ENCODE data around the gene CYGB.
"Not testable (repeated sequence)": the region's sequence is repeated elsewhere in the genome, so short reads cannot be mapped to it uniquely, and the experiment has no call there.

The CYGB gene

GRCh38 chr17:76535788-76536510 lies 1.6 kb downstream of the CYGB start:
- no peak for DNase-seq

GRCh38 chr17:76534831-76535732 lies 2.4 kb downstream of the CYGB start:
- no peak for DNase-seq

DNA sequence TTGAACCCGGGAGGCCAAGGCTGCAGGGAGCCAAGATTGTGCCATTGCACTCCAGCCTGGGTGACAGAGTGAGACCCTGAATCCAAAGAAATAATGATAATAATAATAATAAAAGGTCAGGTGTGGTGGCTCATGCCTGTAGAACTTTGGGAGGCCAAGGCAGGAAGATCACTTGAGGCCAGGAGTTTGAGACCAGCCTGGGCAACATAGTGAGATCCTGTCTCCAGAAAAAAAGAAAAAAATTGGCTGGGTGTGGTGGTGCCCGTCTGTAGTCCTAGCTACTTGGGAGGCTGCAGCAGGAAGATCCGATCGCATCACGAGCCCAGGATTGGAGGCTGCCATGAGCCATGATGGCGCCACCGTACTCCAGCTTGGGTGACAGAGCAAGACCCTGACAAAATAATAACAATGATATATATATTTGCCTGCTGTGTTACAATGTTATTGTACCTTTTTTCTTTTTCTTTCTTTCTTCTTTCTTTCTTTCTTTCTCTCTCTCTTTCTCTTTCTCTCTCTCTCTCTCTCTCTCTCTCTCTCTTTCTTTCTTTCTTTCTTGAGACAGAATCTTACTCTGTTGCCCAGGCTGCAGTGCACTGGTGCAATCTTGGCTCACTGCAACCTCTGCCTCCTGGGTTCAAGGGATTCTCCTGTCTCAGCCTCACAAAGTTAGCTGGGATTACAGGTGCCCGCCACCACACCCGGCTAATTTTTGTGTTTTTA lies 3.7 kb downstream of the CYGB start:
- DNase-seq: not testable (repeated sequence)

DNA sequence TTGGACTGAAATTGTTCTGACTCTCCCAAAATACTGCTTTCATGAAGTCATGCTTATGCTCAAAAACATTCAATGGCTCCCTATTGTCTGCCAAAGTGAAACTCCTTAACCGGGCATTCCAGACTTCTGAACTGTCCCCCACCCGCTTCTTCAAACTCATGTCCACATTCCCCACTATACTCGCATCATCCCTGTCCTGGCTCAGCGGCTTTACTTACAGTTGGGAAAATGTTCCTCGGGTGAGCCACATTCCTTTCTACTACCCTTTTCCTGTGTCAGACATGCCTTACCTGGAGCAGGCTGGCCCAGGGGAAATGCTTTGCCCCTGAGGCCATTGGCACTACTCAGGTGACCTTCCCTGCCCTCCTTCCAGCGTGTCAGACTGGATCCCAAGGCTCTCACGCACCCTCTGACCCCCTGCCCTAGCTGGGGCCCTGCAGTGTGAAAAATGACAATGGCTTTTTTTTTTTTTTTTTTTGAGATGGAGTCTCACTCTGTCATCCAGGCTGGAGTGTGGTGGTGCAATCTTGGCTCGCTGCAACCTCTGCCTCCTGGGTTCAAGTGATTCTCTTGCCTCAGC lies 5.3 kb downstream of the CYGB start:
- no peak for DNase-seq

- no peak for DNase-seq
These were observed 5.9 kb downstream of the CYGB start for GRCh38 chr17:76531486-76532038.

- no peak for DNase-seq
These were observed 6.6 kb downstream of the CYGB start for GRCh38 chr17:76530811-76531485.

GRCh38 chr17:76530095-76530723 lies 7.3 kb downstream of the CYGB start:
- no peak for DNase-seq

DNA sequence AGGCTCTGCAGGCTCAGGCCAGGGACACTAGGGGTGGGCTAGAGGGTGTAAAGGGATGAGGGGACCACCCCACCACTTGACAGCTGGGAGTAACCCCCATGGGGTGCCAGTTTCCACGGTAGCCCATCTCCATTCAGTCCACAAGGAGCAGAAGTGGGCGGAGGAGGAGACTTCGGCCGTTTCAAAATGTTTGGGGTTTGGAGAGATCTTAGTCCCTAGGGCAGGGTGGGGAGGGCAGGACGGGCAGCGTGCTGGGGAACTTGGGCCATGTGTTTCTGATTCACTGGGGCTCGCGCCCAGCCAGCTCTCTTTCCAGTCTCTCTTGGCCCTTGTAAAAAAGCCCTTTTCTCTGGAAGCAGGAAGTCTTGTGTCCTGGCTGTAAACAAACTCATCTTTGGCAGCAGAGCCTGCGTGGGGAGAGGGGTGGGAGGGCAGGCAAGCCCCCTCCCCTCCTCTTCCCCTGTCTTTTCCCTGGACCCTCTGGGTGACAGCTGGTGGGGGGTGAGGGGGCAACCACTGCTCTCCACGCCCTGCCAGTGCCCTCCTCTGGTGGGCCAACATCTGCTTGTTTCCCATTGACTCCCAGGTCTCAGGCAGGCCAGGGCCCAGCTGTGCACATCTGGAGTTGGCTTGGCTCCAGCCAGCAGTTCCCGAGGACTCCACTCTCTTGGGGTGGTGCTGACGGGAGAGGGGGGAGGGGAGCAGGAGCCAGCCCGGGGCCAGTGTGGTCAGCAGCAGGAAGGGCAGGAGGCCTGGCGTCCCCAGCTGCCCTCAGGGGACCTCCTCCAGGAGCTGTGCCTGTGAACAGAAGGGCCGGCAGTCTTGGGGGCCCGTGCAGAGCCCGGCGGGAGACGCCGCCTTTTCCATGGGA lies 8.1 kb downstream of the CYGB start:
- no peak for DNase-seq

DNA sequence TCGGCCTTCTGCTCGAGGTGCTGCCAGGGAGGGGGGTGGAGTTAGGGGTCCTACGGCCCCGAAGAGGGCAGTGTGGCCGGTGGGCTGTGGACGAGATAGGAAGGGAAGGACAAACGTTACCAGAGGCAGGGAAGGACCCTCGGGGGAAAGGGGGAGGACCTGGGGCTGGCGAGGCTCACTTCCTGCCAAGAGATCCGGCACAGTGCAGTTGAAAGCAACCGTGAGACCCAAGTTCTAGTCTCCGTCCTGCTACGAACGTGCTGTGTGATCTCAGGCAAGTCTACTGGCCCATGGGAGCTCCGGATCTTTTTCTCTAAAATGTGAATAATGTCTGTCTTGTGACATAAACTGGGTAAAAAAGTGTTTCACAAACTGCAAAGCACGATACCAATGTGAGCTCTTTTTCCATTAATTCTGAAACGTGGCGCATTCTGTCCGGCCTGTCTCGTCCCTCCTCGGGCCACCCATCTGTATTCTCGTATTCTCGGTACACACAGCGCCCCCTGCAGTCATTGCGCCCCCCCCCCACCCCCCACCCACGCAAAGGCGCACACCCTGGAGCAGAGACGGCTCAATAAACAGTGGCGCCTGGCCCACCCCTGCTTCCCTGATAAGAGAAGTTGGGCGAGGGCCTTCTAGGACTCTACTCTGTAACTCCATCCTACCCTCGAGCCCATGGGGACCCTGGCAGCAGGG lies 8.8 kb downstream of the CYGB start:
- DNase-seq: no peak

- no peak for DNase-seq
These were observed 9.4 kb downstream of the CYGB start for GRCh38 chr17:76528156-76528527.

DNA sequence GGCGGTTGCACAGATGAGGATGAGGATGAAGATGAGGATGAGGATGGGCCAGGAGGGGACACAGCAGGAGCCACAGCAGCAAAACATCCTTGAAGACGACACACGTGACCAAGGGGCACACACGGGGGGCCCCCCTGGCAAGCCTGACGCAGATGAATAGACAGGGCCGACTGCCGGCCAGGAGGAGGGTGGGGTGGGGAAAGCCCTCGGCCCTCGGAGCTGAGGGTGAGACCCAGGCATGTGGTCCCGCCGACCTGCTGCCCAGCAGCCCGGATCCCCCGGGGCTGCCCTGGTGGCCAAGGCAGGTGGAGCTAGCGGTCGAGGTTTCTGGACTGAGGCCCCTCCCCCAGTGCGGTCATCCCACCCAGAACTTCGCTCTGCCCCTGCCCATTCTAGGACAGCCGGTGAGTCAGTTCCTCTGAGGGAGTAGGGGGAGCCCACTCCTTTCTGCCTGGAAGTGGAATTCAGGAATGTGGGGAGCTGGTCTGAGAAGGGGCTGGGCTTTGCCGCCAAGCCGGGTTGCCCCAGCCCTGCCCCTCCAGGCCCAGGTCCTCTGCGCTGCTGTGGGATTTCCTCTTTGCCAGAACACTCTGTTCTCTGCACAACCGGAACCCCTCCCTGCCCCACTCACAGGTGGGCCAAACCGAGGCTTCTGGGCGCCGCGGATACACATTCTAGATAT lies 9.9 kb downstream of the CYGB start:
- DNase-seq: peak; percentile 24 to 32

GRCh38 chr17:76527016-76527415 lies 10.5 kb downstream of the CYGB start:
- DNase-seq: not testable (repeated sequence)

DNA sequence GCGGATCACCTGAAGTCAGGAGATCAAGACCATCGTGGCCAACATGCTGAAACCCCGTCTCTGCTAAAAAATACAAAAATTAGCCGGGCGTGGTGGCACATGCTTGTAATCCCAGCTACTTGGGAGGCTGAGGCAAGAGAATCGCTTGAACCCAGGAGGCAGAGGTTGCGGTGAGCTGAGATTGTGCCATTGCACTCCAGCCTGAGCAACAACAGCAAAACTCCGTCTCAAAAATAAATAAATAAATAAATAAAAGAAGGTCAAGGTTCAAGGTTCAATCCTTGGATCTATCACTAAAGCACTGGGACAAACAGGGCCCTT lies 12.0 kb downstream of the CYGB start:
- not testable (repeated sequence) for DNase-seq

DNA sequence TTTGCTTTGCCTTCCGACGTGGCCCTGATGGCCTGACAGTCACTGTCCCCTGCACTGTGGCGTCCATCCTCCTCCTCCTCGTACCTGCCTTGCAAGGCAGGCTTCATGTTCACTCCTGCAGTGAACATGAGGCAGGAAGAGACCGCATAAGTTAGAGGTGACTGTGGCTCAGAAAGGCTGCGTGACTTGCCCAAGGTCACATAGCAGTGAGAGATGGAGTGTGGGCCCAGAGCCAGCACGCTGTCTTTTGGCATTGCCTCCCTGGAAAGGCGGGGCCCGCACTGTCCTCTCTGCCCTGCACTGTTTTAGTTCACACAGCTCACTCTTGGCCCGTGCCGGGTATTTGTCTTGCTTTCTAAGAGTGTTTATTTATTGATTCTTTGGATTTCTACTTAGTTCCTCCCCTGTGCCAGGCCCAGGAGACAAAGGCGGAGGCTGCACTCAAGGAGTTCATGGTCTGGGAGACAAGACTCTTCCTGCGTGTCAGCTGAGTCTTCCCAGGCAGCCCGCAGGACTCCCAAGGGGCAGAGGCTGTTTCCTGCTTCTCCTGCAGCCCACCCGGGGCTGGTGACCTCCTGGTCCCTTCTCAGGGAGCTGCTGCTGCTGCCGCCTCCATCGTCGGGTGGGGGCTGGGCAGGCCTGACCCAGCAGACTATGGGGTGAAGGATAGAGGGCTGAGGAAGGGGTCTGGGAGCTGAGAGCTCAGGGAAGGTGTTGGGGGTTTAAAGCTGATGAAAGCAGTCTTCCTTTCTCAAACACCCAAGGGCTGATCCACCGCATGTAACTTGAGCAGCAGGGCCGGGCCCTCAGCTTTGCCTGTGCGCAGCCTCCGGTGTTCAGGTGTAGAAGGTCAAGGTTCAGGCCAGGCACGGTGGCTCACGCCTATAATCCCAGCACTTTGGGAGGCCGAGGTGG lies 12.7 kb downstream of the CYGB start:
- DNase-seq: no peak

DNA sequence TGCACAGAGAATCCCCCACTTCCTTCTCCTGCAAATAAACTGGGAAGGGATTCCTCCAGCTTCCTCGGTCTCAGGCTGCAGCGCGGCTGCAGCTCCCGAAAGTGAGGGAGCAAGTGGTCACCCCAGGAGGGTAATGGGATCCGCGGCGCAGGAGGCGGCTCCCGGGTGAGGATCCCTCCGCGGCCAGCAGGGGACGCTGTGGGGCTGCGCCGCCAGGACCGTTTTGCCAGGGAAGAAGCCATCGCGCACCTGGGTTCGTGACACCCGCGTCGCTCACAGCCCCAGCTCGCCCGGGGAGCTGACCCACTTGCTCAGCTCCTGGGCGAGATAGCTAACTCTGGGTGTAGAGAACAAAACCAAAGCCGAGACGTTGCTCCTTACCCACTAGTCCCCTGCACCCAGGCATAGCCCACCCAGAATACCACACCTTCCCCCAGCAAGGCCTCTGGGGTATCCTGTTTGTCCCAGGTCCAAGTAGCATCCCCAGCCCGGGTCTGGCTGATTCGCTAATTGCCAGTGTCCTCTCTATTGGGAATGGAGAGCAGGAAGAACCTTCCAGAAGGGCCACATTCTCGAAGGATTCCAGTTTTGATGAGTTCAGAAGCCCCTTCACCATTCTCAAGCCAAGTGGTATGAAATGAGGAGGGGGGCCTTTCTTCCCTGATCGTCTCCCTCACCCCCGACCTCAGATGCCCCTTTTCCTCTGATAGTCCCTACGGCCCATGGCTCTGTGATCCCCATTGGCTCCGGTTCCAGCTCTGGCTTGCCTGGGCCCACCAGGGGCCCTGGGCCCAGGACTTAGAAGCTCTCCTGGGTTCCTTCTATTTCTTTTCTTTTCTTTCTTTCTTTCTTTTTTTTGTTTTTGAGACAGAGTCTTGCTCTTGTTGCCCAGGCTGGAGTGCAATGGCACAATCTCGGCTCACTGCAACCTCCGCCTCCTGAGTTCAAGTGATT lies 14.1 kb downstream of the CYGB start:
- peak; percentile 81 to 86 for DNase-seq

DNA sequence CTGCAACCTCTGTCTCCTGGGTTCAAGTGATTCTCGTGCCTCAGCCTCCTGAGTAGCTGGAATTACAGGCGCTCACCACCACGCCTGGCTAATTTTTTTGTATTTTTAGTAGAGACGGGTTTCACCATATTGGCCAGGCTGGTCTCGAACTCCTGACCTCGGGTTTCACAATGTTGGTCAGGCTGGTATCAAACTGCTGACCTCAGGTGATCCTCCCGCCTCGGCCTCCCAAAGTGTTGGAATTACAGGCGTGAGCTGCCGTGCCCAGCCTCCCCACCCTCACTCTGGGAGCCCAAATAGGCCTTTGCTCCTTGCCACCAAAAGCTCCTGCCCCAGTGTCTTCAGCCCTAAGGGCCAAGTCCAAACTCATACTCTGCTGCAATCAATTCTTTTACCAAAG lies 15.8 kb downstream of the CYGB start:
- DNase-seq: not testable (repeated sequence)

DNA sequence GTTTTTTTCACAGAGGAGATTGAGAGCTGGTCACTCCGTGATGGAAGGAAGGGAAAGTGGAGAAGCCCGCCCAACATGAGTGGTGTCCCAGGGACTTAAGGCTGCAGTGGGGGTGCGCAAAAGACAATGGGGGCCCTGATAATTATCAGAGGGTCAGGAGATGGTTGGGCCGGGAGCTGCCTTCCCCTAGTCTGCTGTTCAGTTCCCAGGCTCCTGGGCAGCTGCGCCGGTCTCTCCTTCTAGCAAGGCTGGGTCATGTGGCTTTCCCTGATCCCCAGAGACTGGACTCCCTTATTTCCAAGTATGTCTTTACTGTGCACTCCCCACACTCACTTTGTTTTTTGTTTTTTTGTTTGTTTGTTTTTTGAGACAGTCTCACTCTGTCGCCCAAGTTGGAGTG lies 16.2 kb downstream of the CYGB start:
- DNase-seq: no peak
